ENCODE results near the gene ASAP3.

DNA sequence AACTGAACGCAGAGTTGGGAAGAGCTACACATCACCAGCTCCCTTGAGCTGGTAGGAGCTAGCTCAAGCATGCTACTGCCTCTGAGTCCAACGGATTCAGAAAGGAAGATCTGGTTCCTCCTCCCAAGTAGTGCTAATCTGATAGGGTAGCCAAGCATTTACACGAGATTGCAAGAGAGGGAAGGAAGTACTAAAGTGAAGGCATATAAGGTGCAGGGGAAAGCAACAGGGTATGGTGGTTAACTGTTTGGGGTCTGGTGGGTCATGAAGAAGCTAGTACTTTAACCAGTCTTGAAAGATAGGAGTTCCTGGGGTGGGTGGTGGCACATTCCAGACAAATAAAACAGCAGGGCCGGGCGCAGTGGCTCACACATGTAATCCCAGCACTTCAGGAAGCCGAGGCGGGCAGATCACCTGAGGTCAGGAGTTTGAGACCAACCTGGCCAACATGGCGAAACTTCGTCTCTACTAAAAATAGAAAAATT, 94.1 kb downstream of the ASAP3 start:
- TF ChIP-seq, protein P1, sequence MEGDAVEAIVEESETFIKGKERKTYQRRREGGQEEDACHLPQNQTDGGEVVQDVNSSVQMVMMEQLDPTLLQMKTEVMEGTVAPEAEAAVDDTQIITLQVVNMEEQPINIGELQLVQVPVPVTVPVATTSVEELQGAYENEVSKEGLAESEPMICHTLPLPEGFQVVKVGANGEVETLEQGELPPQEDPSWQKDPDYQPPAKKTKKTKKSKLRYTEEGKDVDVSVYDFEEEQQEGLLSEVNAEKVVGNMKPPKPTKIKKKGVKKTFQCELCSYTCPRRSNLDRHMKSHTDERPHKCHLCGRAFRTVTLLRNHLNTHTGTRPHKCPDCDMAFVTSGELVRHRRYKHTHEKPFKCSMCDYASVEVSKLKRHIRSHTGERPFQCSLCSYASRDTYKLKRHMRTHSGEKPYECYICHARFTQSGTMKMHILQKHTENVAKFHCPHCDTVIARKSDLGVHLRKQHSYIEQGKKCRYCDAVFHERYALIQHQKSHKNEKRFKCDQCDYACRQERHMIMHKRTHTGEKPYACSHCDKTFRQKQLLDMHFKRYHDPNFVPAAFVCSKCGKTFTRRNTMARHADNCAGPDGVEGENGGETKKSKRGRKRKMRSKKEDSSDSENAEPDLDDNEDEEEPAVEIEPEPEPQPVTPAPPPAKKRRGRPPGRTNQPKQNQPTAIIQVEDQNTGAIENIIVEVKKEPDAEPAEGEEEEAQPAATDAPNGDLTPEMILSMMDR (IDR thresholded peaks at IDR 0.05): no peak
- no peak for TF ChIP-seq EZH2phosphoT487 (IDR thresholded peaks at IDR 0.05)
- no peak for TF ChIP-seq EZH2 (IDR thresholded peaks at IDR 0.05)

Data from neural progenitor cell (in vitro differentiated cells).